ENCODE data around the gene FXYD5.

DNA sequence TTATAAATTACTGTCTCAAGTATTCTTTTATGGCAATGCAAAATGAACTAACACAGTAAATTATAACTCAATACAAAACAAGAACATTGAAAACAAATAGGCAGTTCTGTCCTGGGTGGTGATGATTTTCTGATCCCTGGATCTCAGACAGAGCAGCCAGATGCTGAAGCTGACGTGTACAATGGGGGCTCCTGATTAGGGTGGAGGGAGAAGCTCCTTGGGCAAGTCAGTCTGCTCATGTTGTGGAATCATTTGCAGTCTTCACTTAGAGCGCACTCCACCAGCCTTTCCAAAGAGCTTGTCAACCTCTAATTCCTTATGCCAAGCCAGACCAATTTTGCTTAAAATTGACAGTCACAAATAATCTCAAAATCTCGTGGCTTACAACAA is 21.6 kb downstream of the FXYD5 start:
- TF ChIP-seq POLR2AphosphoS5 (IDR thresholded peaks at IDR 0.05) (no peak), POLR2A (IDR thresholded peaks at IDR 0.05) (no peak)
- TF ChIP-seq, protein P1, sequence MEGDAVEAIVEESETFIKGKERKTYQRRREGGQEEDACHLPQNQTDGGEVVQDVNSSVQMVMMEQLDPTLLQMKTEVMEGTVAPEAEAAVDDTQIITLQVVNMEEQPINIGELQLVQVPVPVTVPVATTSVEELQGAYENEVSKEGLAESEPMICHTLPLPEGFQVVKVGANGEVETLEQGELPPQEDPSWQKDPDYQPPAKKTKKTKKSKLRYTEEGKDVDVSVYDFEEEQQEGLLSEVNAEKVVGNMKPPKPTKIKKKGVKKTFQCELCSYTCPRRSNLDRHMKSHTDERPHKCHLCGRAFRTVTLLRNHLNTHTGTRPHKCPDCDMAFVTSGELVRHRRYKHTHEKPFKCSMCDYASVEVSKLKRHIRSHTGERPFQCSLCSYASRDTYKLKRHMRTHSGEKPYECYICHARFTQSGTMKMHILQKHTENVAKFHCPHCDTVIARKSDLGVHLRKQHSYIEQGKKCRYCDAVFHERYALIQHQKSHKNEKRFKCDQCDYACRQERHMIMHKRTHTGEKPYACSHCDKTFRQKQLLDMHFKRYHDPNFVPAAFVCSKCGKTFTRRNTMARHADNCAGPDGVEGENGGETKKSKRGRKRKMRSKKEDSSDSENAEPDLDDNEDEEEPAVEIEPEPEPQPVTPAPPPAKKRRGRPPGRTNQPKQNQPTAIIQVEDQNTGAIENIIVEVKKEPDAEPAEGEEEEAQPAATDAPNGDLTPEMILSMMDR (IDR thresholded peaks at IDR 0.05) = no peak
